ENCODE results near the gene COBLL1. TPM values are rescaled to one million over a fixed set of nuclear protein-coding genes. Genes with fewer than 3 reads are reported as not detected.

Gene COBLL1
- total RNA-seq, 2 experiments from 2014 or later: 0.53 TPM; not detected in 1

DNA sequence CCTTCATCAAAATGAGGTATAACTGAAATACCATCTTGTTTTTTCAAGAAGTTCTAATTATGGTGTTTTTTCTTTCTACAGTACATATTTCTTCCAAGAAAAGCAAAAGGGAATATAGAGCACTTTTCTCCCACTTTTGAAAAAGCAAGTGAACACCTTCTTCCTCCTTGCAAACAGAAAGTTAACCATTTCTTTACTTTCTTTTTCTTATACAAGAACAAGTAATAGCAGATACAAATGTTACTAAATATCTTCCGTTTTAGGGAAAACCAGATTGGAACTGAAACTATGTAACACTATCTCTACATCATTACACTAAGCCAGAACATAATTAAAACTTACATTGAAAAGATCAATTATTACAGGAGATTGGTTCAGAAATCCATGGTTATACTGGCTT, 44.0 kb downstream of the COBLL1 start:
- H3K36me3 Mint-ChIP-seq (ENCODE audit: low read depth): no peaks in the 10 kb centered on the region
- no peaks in the 10 kb centered on the region for H3K9me3 Mint-ChIP-seq
- Histone ChIP-seq H3K4me3 (ENCODE audit: low read length) (no peak overlapping the region), H3K27me3 (ENCODE audit: control insufficient read depth in 1 of 2, insufficient read depth in 2 of 2, low read length in 2 of 2) (no peaks in the 10 kb centered on the region), H3K9me3 (ENCODE audit: control insufficient read depth in 1 of 2, insufficient read depth in 1 of 2, low read length in 2 of 2) (peaks cover 0 to 4% of the 10 kb centered on the region in 2 experiments), H3K4me1 (ENCODE audit: insufficient read depth, low read length) (no peaks in the 10 kb centered on the region), H3K36me3 (ENCODE audit: insufficient read depth, low read length) (no peaks in the 10 kb centered on the region), H3K27ac (ENCODE audit: low read depth in 1 of 2, low read length in 2 of 2) (no peak overlapping the region)
- ATAC-seq (ENCODE audit: poor library complexity) (no peak), DNase-seq (no peak)
- H3K4me3 Mint-ChIP-seq: no peak overlapping the region
- intact Hi-C loops (cut with DNase I, micrococcal nuclease): no loop called here
- CTCF ChIA-PET: no interaction called here
- no peaks in the 10 kb centered on the region for H3K27me3 Mint-ChIP-seq
- POLR2A ChIA-PET: no interaction called here
- no peak for TF ChIP-seq CTCF (IDR thresholded peaks at IDR 0.05)
- no peaks in the 10 kb centered on the region for H3K4me1 Mint-ChIP-seq (ENCODE audit: low read depth)
- H3K27ac Mint-ChIP-seq: no peak overlapping the region

- no peak overlapping the region for H3K27ac ChIP-seq (ENCODE audit: low read depth in 1 of 2, low read length in 2 of 2)
Measured at GRCh38 chr2:164796999-164797398, 44.6 kb downstream of the COBLL1 start.

GRCh38 chr2:164794432-164795231, 47.0 kb downstream of the COBLL1 start:
- no peaks in the 10 kb centered on the region for H3K4me1 ChIP-seq (ENCODE audit: insufficient read depth, low read length)
- no peaks in the 10 kb centered on the region for H3K36me3 Mint-ChIP-seq (ENCODE audit: low read depth)
- no peak overlapping the region for H3K4me3 Mint-ChIP-seq
- TF ChIP-seq CTCF (IDR thresholded peaks at IDR 0.05): no peak
- no peak overlapping the region for H3K27ac ChIP-seq (ENCODE audit: low read depth in 1 of 2, low read length in 2 of 2)
- intact Hi-C loops (cut with DNase I, micrococcal nuclease): no loop called here
- DNase-seq (no peak), ATAC-seq (ENCODE audit: poor library complexity) (no peak)
- H3K27ac Mint-ChIP-seq: no peak overlapping the region
- no peaks in the 10 kb centered on the region for H3K27me3 Mint-ChIP-seq
- no peaks in the 10 kb centered on the region for H3K9me3 Mint-ChIP-seq
- peaks cover 0 to 4% of the 10 kb centered on the region in 2 experiments for H3K9me3 ChIP-seq (ENCODE audit: control insufficient read depth in 1 of 2, insufficient read depth in 1 of 2, low read length in 2 of 2)
- no peaks in the 10 kb centered on the region for H3K36me3 ChIP-seq (ENCODE audit: insufficient read depth, low read length)
- CTCF ChIA-PET: no interaction called here
- POLR2A ChIA-PET: no interaction called here
- H3K4me3 ChIP-seq (ENCODE audit: low read length): no peak overlapping the region
- H3K27me3 ChIP-seq (ENCODE audit: control insufficient read depth in 1 of 2, insufficient read depth in 2 of 2, low read length in 2 of 2): no peaks in the 10 kb centered on the region
- H3K4me1 Mint-ChIP-seq (ENCODE audit: low read depth): no peaks in the 10 kb centered on the region

More at GRCh38 chr2:164796999-164797398, 44.6 kb downstream of the COBLL1 start:
- H3K36me3 ChIP-seq (ENCODE audit: insufficient read depth, low read length): no peaks in the 10 kb centered on the region
- ATAC-seq (ENCODE audit: poor library complexity) (no peak), DNase-seq (no peak)
- no peaks in the 10 kb centered on the region for H3K4me1 ChIP-seq (ENCODE audit: insufficient read depth, low read length)
- no peak overlapping the region for H3K4me3 ChIP-seq (ENCODE audit: low read length)
- H3K36me3 Mint-ChIP-seq (ENCODE audit: low read depth): no peaks in the 10 kb centered on the region
- intact Hi-C loops (cut with DNase I, micrococcal nuclease): no loop called here
- no peak for TF ChIP-seq CTCF (IDR thresholded peaks at IDR 0.05)
- POLR2A ChIA-PET: no interaction called here
- H3K4me3 Mint-ChIP-seq: no peak overlapping the region
- H3K4me1 Mint-ChIP-seq (ENCODE audit: low read depth): no peaks in the 10 kb centered on the region
- H3K27ac Mint-ChIP-seq: no peak overlapping the region
- no peaks in the 10 kb centered on the region for H3K27me3 ChIP-seq (ENCODE audit: control insufficient read depth in 1 of 2, insufficient read depth in 2 of 2, low read length in 2 of 2)
- no peaks in the 10 kb centered on the region for H3K9me3 Mint-ChIP-seq
- peaks cover 0 to 4% of the 10 kb centered on the region in 2 experiments for H3K9me3 ChIP-seq (ENCODE audit: control insufficient read depth in 1 of 2, insufficient read depth in 1 of 2, low read length in 2 of 2)
- H3K27me3 Mint-ChIP-seq: no peaks in the 10 kb centered on the region
- CTCF ChIA-PET: no interaction called here

Measured in CD4-positive, alpha-beta T cell (primary cell).